Measurements from ENCODE around the gene CSTF2.

The CSTF2 gene

DNA sequence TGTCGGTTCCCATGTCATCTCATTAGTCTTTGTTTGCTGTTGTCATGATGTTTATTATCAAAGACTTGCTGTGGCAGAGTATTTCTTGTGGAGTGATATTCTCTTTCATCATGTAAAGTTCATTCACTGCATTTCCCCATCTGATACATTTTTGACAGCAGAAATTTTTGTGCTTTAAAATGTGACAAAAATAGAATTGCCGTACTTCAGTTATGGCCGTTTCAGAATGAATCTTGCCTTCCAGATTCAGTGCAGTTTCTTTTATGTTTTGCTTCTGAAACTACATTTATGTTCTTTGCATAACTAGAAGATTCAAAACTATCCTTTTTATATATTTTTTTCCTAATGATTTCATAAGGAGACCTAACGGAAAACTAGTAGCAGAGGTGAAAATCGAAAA, 10.0 kb downstream of the CSTF2 start:
- H3K36me3 ChIP-seq (ENCODE audit: control insufficient read depth, insufficient read depth, low read length), result no peaks in the 10 kb centered on the region; the same call in 1 of the 2 replicates
- TF ChIP-seq, protein P1, sequence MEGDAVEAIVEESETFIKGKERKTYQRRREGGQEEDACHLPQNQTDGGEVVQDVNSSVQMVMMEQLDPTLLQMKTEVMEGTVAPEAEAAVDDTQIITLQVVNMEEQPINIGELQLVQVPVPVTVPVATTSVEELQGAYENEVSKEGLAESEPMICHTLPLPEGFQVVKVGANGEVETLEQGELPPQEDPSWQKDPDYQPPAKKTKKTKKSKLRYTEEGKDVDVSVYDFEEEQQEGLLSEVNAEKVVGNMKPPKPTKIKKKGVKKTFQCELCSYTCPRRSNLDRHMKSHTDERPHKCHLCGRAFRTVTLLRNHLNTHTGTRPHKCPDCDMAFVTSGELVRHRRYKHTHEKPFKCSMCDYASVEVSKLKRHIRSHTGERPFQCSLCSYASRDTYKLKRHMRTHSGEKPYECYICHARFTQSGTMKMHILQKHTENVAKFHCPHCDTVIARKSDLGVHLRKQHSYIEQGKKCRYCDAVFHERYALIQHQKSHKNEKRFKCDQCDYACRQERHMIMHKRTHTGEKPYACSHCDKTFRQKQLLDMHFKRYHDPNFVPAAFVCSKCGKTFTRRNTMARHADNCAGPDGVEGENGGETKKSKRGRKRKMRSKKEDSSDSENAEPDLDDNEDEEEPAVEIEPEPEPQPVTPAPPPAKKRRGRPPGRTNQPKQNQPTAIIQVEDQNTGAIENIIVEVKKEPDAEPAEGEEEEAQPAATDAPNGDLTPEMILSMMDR (IDR thresholded peaks at IDR 0.05; ENCODE audit: insufficient read depth, low read length, poor library complexity, severe bottlenecking), result no peak
- H3K27me3 ChIP-seq (replicated peaks; ENCODE audit: control insufficient read depth, insufficient read depth, low read length), result no peaks in the 10 kb centered on the region
- peak overlapping the region; percentile 26 for H3K4me3 ChIP-seq (replicated peaks; ENCODE audit: low read depth, low read length)
- peak; percentile 5 for DNase-seq (ENCODE audit: extremely low read depth, insufficient read length)

DNA sequence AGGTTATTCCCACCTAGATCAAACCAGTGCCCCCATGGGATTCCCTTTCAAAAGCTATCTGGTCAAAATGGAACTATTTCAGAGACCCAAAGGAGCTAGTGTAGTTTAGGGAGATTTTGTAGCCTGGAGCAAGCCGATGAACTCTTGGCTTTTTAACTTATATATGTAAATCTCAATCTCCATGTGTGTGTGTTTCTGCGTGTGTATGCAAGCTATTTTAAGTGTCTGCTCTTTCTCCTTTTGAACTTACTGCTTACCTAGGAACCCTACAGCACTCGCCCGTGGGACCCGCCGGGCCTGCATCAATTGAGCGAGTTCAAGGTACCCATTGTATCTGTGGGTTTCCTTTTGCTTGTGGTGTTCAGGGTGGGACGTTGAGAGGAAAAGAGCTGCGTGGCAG, 10.4 kb downstream of the CSTF2 start:
- Histone ChIP-seq H3K27me3 (replicated peaks; ENCODE audit: control insufficient read depth, insufficient read depth, low read length) (no peaks in the 10 kb centered on the region), H3K4me3 (replicated peaks; ENCODE audit: low read depth, low read length) (no peak overlapping the region; the same call in 1 of the 2 replicates), H3K36me3 (ENCODE audit: control insufficient read depth, insufficient read depth, low read length) (no peaks in the 10 kb centered on the region; the same call in 1 of the 2 replicates)
- TF ChIP-seq, protein P1 (IDR thresholded peaks at IDR 0.05; ENCODE audit: insufficient read depth, low read length, poor library complexity, severe bottlenecking), result no peak
- DNase-seq (ENCODE audit: extremely low read depth, insufficient read length), result peak; percentile 24

DNA sequence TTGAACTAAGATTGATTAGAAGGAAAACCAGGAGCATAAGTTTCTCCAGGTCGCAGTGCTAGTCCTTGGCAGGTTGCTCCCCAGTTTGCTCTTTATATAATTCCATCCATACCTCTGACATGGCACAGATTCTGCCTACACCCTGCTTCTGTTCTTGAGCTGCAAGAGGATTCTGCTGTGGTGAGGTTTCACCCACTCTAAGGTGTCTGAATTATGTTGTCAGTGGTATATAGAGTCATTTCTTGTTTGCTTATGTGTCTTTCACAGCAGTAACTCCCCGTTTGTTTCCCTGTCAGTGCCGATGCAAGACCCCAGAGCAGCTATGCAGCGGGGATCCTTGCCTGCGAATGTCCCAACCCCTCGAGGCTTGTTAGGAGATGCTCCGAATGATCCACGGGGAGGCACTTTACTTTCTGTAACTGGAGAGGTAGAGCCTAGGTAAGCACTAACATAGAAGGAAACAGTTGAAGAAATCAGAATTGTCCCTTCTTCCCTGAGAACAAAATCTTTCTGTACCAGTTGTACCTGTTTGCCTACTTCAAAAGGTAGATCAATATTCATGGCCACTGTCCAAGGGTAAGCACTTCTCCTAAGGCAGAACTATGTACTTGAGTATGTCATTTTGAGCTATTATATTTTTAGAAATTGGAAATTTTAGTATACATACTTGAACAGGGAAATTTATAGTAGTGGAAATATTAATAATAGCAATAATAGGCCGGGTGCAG, 11.2 kb downstream of the CSTF2 start:
- DNase-seq (ENCODE audit: extremely low read depth, insufficient read length), result no peak
- H3K36me3 ChIP-seq (ENCODE audit: control insufficient read depth, insufficient read depth, low read length), result no peaks in the 10 kb centered on the region; the same call in 1 of the 2 replicates
- TF ChIP-seq, protein P1 (IDR thresholded peaks at IDR 0.05; ENCODE audit: insufficient read depth, low read length, poor library complexity, severe bottlenecking), result no peak
- H3K27me3 ChIP-seq (replicated peaks; ENCODE audit: control insufficient read depth, insufficient read depth, low read length), result no peaks in the 10 kb centered on the region
- no peak overlapping the region for H3K4me3 ChIP-seq (replicated peaks; ENCODE audit: low read depth, low read length)

GRCh38 chrX:100850317-100850716, 30.1 kb downstream of the CSTF2 start:
- Histone ChIP-seq H3K27me3 (replicated peaks; ENCODE audit: control insufficient read depth, insufficient read depth, low read length) (no peaks in the 10 kb centered on the region), H3K36me3 (ENCODE audit: control insufficient read depth, insufficient read depth, low read length) (no peaks in the 10 kb centered on the region), H3K4me3 (replicated peaks; ENCODE audit: low read depth, low read length) (no peak overlapping the region)
- DNase-seq (ENCODE audit: extremely low read depth, insufficient read length), result no peak
- TF ChIP-seq, protein P1 (IDR thresholded peaks at IDR 0.05; ENCODE audit: insufficient read depth, low read length, poor library complexity, severe bottlenecking), result no peak

- Histone ChIP-seq H3K4me3 (replicated peaks; ENCODE audit: low read depth, low read length) (no peak overlapping the region), H3K27me3 (replicated peaks; ENCODE audit: control insufficient read depth, insufficient read depth, low read length) (no peaks in the 10 kb centered on the region), H3K36me3 (ENCODE audit: control insufficient read depth, insufficient read depth, low read length) (no peaks in the 10 kb centered on the region)
- TF ChIP-seq, protein P1 (IDR thresholded peaks at IDR 0.05; ENCODE audit: insufficient read depth, low read length, poor library complexity, severe bottlenecking), result no peak
- no peak for DNase-seq (ENCODE audit: extremely low read depth, insufficient read length)
These were observed 32.6 kb downstream of the CSTF2 start for GRCh38 chrX:100852810-100853209.
